Endothelial cell (in vitro differentiated cells): ENCODE data around the gene HUNK. TPM values are rescaled to one million over a fixed set of nuclear protein-coding genes. Genes with fewer than 3 reads are reported as not detected.

Source experiments
- DNase-seq: peaks from one replicate; pipeline ENCODE4 v3.0.0; 2021; ENCODE audit warnings: low spot score
- H3K27ac Mint-ChIP-seq: one replicate; pipeline ENCODE4 v1.8.0; 2021; ENCODE audit warnings: mixed read lengths, inconsistent platforms; ENCODE audit not compliant: unreplicated experiment
- H3K27me3 Mint-ChIP-seq: one replicate; pipeline ENCODE4 v1.8.0; 2021; ENCODE audit warnings: mild to moderate bottlenecking, moderate library complexity, mixed read lengths, inconsistent platforms; ENCODE audit not compliant: unreplicated experiment
- H3K36me3 Mint-ChIP-seq: one replicate; pipeline ENCODE4 v1.8.0; 2021; ENCODE audit warnings: mild to moderate bottlenecking, low read depth, mixed read lengths, inconsistent platforms; ENCODE audit not compliant: unreplicated experiment
- H3K4me1 Mint-ChIP-seq: one replicate; pipeline ENCODE4 v1.8.0; 2021; ENCODE audit warnings: mild to moderate bottlenecking, mixed read lengths, inconsistent platforms; ENCODE audit not compliant: unreplicated experiment
- H3K4me3 Mint-ChIP-seq: one replicate; pipeline ENCODE4 v1.8.0; 2021; ENCODE audit warnings: mild to moderate bottlenecking, mixed read lengths, inconsistent platforms; ENCODE audit not compliant: unreplicated experiment
- H3K9me3 Mint-ChIP-seq: one replicate; pipeline ENCODE4 v1.8.0; 2021; ENCODE audit warnings: mixed read lengths, inconsistent platforms; ENCODE audit not compliant: unreplicated experiment
- total RNA-seq: library from RNA; stranded (reverse); fragmentation: NEBNext Ultra II Directional; extraction: Animal tissue kit (Norgen Biotek cat#: 25700); gene quantifications from one replicate; pipeline ENCODE4 v1.2.1, GENCODE V29; 2021; ENCODE audit not compliant: unreplicated experiment
- TF ChIP-seq, protein P1 (sequence below): fragments of 200-600 bp; sonication (generic); IDR thresholded peaks from one replicate; pipeline ENCODE4 v1.5.0; 2021; ENCODE audit warnings: antibody characterized with exemption; ENCODE audit not compliant: unreplicated experiment

HUNK gene
- total RNA-seq, 1 donor from 2014 or later: 19.3 TPM

DNA sequence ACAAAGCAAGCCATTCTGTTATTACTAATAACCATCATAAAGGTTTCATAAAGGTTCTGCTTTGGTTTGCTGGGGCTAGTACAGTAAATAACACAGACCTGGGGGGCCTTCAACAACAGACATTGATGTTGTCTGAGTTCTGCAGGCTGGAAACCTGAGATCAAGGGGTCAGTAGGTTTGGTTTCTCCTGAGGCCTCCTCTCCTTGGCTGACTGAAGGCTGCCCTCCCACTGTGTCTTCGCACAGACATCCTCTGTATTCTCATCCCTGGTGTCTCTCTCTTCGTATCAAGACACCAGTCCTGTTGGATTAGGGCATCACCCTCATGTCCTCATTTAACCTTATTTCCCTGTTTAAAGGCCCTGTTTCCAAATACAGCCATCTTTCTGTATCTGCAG, 37.3 kb downstream of the HUNK start:
- H3K4me3 Mint-ChIP-seq: no peak overlapping the region
- H3K27ac Mint-ChIP-seq: no peak overlapping the region

DNA sequence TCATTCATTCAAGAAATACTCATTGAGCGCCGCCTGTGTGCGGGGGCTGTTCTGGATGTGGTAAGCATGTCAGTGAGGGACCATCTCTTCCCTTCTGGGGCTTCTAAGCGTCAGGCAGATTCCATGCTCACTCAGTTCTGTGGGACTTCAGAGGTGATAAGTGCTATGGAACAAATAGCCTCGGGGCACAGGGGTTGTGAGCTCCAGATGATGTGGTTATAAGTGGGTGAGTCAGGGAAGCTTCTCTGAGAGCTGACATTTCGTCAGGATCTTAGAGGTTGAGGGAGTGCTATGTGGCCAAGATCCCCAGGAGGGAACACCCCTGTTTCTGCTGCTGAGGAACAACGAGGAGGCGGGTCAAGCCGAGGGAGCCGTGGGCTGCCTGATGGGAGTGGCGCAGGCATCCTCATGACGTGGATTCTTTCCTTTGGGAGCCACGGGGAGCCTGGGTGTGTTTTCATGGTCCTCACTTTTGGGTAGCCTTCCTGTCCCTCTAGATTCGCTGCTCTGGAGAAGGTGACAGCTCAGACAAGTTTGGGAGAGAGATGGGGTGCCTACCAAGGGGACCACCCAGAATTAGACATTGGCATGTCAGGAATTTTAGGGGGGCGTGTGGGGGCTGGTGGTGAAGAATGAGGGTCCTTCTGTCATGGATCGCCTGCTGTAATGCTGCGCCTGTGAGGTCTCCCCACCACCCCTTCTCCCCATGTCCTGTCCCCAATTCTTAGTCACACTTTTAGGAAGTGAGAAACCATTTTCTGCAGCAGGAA, 38.5 kb downstream of the HUNK start:
- peaks cover 17% of the 10 kb centered on the region for H3K4me1 Mint-ChIP-seq
- no peaks in the 10 kb centered on the region for H3K27me3 Mint-ChIP-seq
- no peak overlapping the region for H3K27ac Mint-ChIP-seq
- TF ChIP-seq, protein P1, sequence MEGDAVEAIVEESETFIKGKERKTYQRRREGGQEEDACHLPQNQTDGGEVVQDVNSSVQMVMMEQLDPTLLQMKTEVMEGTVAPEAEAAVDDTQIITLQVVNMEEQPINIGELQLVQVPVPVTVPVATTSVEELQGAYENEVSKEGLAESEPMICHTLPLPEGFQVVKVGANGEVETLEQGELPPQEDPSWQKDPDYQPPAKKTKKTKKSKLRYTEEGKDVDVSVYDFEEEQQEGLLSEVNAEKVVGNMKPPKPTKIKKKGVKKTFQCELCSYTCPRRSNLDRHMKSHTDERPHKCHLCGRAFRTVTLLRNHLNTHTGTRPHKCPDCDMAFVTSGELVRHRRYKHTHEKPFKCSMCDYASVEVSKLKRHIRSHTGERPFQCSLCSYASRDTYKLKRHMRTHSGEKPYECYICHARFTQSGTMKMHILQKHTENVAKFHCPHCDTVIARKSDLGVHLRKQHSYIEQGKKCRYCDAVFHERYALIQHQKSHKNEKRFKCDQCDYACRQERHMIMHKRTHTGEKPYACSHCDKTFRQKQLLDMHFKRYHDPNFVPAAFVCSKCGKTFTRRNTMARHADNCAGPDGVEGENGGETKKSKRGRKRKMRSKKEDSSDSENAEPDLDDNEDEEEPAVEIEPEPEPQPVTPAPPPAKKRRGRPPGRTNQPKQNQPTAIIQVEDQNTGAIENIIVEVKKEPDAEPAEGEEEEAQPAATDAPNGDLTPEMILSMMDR: no peak
- no peak overlapping the region for H3K4me3 Mint-ChIP-seq
- DNase-seq: no peak
- H3K9me3 Mint-ChIP-seq: no peaks in the 10 kb centered on the region
- peaks cover 6% of the 10 kb centered on the region for H3K36me3 Mint-ChIP-seq

More for the DNA sequence above, 37.3 kb downstream of the HUNK start:
- Mint-ChIP-seq H3K9me3 (no peaks in the 10 kb centered on the region), H3K27me3 (no peaks in the 10 kb centered on the region), H3K36me3 (peaks cover 6% of the 10 kb centered on the region), H3K4me1 (peaks cover 17% of the 10 kb centered on the region)
- TF ChIP-seq, protein P1: no peak
- DNase-seq: no peak

DNA sequence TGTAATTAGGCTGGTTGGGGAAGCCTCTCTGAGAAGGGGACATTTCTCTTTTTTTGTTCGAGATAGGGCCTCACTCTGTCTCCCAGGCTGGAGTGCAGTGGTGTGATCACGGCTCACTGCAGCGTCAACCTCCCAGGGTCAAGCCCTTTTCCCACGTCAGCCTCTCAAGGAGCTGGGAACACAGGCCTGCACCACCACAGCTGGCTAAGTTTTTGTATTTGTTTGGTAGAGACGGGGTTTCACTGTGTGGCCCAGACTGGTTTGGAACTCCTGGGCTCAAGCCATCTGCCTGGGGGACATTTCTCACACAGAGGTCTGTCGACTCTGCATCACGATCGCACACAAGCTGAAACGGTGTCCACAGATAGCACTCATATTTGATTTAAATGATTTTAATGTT, 39.7 kb downstream of the HUNK start:
- Mint-ChIP-seq H3K27ac (no peak overlapping the region), H3K4me3 (no peak overlapping the region), H3K4me1 (peaks cover 14% of the 10 kb centered on the region), H3K36me3 (peaks cover 7% of the 10 kb centered on the region), H3K9me3 (no peaks in the 10 kb centered on the region), H3K27me3 (no peaks in the 10 kb centered on the region)
- TF ChIP-seq, protein P1: no peak
- DNase-seq: no peak

DNA sequence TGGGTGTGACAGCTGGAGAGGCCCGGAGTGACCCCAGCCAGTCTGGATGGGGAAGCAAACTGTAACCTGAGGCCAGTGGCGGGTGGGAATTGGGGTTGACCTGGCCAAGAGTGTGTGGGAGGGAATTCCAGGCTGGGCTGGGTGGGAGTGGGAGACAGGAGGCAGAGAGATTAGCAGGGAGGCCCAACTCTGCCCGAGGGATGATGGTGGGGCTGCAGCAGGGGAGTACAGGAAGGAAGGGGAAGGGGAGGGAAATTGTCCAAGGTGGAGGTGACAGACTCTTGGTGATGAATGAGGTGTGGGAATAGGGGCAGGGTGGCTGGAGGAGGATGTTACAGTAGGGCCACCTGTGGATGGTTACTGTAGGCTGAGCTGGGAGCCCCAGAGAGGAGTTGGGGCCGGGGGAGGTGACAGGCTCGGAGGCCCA, 40.4 kb downstream of the HUNK start:
- Mint-ChIP-seq H3K36me3 (peaks cover 14% of the 10 kb centered on the region), H3K9me3 (no peaks in the 10 kb centered on the region), H3K27me3 (no peaks in the 10 kb centered on the region), H3K4me1 (peaks cover 14% of the 10 kb centered on the region), H3K4me3 (no peak overlapping the region), H3K27ac (no peak overlapping the region)
- no peak for DNase-seq
- TF ChIP-seq, protein P1: no peak

DNA sequence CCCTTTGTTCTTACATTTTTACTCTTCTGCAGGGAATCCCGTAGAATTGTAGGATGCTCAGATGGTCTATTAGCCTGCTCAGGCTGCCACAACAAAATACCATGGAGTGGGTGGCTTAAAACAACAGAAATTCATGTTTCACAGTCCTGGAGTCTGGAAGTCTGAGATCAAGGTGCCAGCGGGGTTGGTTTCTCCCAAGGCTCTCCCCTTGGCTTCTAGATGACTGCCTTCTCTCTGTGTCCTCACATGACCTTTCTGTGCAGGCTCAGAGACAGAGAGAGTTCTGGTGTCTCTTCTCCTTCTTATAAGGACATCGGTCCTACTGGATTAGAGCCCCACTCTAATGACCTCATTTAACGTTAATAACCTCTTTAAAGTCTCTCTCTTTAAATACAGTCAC, 41.7 kb downstream of the HUNK start:
- Mint-ChIP-seq H3K9me3 (no peaks in the 10 kb centered on the region), H3K27ac (no peak overlapping the region)
- TF ChIP-seq, protein P1: no peak

More for the DNA sequence above, 41.7 kb downstream of the HUNK start:
- H3K4me1 Mint-ChIP-seq: peaks cover 4% of the 10 kb centered on the region
- H3K36me3 Mint-ChIP-seq: peaks cover 20% of the 10 kb centered on the region
- no peak for DNase-seq
- no peak overlapping the region for H3K4me3 Mint-ChIP-seq
- no peaks in the 10 kb centered on the region for H3K27me3 Mint-ChIP-seq
